Prostate gland (tissue), 2 donors: Measurements from ENCODE around the gene FAIM2. TPM values are rescaled to one million over a fixed set of nuclear protein-coding genes. Genes with fewer than 3 reads are reported as not detected.

ENCODE experiments used
- DNase-seq: peaks from one replicate; pipeline ENCODE4 v3.0.0-alpha.2; 2019; ENCODE audit warnings: low spot score
- H3K27ac ChIP-seq, 2 donors: fragments of 200-600 bp; sonication (generic); 2 replicates each; pipeline ENCODE4 v1.5.1; 2017 to 2019
- H3K27me3 ChIP-seq: fragments of 200-600 bp; sonication (generic); replicated peaks from 2 replicates; pipeline ENCODE4 v1.5.1; 2019; ENCODE audit not compliant: insufficient read depth
- H3K36me3 ChIP-seq, 2 donors: fragments of 200-600 bp; sonication (generic); 1 replicate in 1 of 2; 2 replicates in 1 of 2; pipeline versions ENCODE4 v1.5.1 to v1.8.1; 2017 to 2019
- H3K4me1 ChIP-seq: fragments of 200-600 bp; sonication (generic); replicated peaks from 2 replicates; pipeline ENCODE4 v1.5.1; 2019
- H3K4me3 ChIP-seq, 2 donors: fragments of 200-600 bp; sonication (generic); 2 replicates each; pipeline ENCODE4 v1.5.1; 2017 to 2019
- H3K9me3 ChIP-seq: fragments of 200-600 bp; sonication (generic); 2 replicates; pipeline ENCODE4 v1.5.1; 2017
- POLR2A ChIP-seq: fragments of 450-650 bp; IDR thresholded peaks from one replicate; pipeline ENCODE4 v1.6.1; 2016; ENCODE audit warnings: antibody characterized with exemption, mild to moderate bottlenecking
- POLR2AphosphoS5 ChIP-seq: sonication (generic); formaldehyde crosslinking; IDR thresholded peaks from one replicate; pipeline ENCODE4 v1.6.1; 2017; ENCODE audit warnings: antibody characterized with exemption
- WGBS: methylation state at CpG from one replicate; pipeline ENCODE4 v1.1.5; 2018; 5-methylcytosine and 5-hydroxymethylcytosine counted together
- intact Hi-C: fragments of 100-400 bp; cut with DNase I; formaldehyde crosslinking; loops from one replicate; pipeline ENCODE4 v1.14.2; 2022
- total RNA-seq, 2 donors: library from RNA; depleted of rRNA; stranded (reverse); fragments of >200 nt; gene quantifications; one replicate each; pipeline ENCODE4 v1.1.0, GENCODE V29; 2016
- TF ChIP-seq, protein P1 (sequence below), 4 experiments: fragments of 200-600 bp in 2 of 4; fragments of 450-650 bp in 2 of 4; sonication (generic) in 2 of 4; IDR thresholded peaks; 1 replicate in 3 of 4; 2 replicates in 1 of 4; pipeline ENCODE4 v1.5.1; 2016 to 2019; ENCODE audit warnings: antibody characterized with exemption in 4 of 4, mild to moderate bottlenecking in 2 of 4, moderate library complexity in 2 of 4

The FAIM2 gene
- total RNA-seq, 2 donors from 2014 or later, result 2.8 to 12.0 TPM

DNA sequence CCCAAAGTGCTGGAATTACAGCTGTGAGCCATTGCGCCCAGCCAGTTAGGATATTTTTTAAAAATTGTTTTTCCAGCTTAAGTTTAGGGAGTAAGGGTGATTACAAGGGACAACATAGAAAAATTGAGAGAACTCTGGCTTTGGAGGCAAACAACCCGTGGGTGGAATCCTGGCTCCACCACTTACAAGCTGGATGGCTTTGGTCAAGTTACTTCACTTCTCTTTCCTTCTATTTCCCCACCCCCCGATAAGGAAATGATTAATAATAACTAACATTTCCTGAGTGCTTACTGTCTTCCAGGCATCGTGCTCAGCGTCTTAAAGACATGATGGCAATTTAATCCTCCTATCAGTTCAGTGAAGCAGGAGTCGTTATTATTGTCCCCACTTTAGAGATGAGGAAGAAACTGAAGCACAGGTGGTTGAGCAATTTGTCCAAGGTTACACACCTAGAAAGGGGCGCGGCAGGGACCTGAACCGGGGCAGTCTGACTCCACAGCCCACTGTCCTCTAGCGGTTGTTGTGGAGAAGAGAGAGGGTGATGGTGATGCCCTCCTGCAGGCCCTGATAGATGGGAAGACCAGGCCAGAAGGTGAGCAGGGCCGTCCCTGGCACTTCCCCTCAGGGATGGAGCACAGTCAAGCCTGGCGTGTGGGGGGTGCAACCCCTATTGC is 16.7 kb upstream of the FAIM2 start:
- no peaks in the 10 kb centered on the region for H3K9me3 ChIP-seq
- H3K4me3 ChIP-seq, result no peak overlapping the region
- no peak for DNase-seq
- no peaks in the 10 kb centered on the region for H3K36me3 ChIP-seq
- no peak for TF ChIP-seq POLR2A
- TF ChIP-seq, protein P1, sequence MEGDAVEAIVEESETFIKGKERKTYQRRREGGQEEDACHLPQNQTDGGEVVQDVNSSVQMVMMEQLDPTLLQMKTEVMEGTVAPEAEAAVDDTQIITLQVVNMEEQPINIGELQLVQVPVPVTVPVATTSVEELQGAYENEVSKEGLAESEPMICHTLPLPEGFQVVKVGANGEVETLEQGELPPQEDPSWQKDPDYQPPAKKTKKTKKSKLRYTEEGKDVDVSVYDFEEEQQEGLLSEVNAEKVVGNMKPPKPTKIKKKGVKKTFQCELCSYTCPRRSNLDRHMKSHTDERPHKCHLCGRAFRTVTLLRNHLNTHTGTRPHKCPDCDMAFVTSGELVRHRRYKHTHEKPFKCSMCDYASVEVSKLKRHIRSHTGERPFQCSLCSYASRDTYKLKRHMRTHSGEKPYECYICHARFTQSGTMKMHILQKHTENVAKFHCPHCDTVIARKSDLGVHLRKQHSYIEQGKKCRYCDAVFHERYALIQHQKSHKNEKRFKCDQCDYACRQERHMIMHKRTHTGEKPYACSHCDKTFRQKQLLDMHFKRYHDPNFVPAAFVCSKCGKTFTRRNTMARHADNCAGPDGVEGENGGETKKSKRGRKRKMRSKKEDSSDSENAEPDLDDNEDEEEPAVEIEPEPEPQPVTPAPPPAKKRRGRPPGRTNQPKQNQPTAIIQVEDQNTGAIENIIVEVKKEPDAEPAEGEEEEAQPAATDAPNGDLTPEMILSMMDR (IDR thresholded peaks at IDR 0.05), result no peak
- TF ChIP-seq POLR2AphosphoS5, result no peak
- H3K27ac ChIP-seq, result no peak overlapping the region
- no peaks in the 10 kb centered on the region for H3K4me1 ChIP-seq
- intact Hi-C loops, result no loop called here
- 81% methylated on average over 12 of the region's 12 CpGs for WGBS
- no peaks in the 10 kb centered on the region for H3K27me3 ChIP-seq

- 94% methylated on average over 4 of the region's 5 CpGs for WGBS
- Histone ChIP-seq H3K27me3 (no peaks in the 10 kb centered on the region), H3K27ac (no peak overlapping the region), H3K4me3 (no peak overlapping the region), H3K4me1 (no peaks in the 10 kb centered on the region), H3K36me3 (no peaks in the 10 kb centered on the region), H3K9me3 (no peaks in the 10 kb centered on the region)
- no peak for DNase-seq
- TF ChIP-seq POLR2A (no peak), POLR2AphosphoS5 (no peak)
- TF ChIP-seq, protein P1 (IDR thresholded peaks at IDR 0.05), result no peak
- intact Hi-C loops, result no loop called here
These were observed 14.1 kb upstream of the FAIM2 start for GRCh38 chr12:49917788-49918173.

DNA sequence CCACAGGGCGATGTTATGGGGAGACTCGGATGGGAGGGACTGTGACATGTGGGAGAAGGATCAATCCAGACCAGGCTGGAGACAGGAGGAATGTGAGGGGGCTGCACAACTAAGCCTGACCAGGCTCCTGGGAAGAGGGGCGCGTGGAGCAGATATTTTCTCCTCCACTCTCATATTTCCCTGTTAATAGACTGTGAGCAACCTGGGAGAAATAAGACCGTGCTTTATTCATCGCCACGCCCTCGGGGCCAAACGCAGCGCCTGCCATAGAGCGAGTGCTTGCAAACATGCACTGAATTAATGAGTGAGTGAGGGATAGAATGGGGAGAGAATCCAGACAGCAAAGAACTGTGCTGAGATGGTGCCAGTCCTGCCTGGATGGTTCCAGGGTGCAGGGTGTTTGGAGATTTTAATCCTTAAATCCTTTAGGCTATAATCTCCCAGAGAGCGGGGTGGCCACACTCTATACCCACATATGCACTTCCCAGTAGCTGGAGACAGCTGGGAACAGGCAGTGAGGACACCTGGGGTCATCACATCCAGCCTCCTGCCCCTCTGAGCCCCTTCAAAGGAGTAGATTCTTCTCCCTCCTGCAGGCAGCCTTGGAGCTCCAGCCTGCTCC is 13.6 kb upstream of the FAIM2 start:
- Histone ChIP-seq H3K4me3 (no peak overlapping the region), H3K27ac (no peak overlapping the region), H3K9me3 (no peaks in the 10 kb centered on the region), H3K36me3 (no peaks in the 10 kb centered on the region), H3K27me3 (no peaks in the 10 kb centered on the region), H3K4me1 (no peaks in the 10 kb centered on the region)
- TF ChIP-seq POLR2A (no peak), POLR2AphosphoS5 (no peak)
- TF ChIP-seq, protein P1 (IDR thresholded peaks at IDR 0.05), result no peak
- no peak for DNase-seq
- WGBS, result 80% methylated on average over 12 of the region's 12 CpGs
- intact Hi-C loops, result no loop called here

- TF ChIP-seq POLR2A (no peak), POLR2AphosphoS5 (no peak)
- TF ChIP-seq, protein P1 (IDR thresholded peaks at IDR 0.05), result no peak
- no peak overlapping the region for H3K27ac ChIP-seq
- intact Hi-C loops, result no loop called here
- no peaks in the 10 kb centered on the region for H3K4me1 ChIP-seq
- DNase-seq, result no peak
- H3K4me3 ChIP-seq, result no peak overlapping the region
- H3K36me3 ChIP-seq, result no peaks in the 10 kb centered on the region
- H3K9me3 ChIP-seq, result no peaks in the 10 kb centered on the region
- H3K27me3 ChIP-seq, result no peaks in the 10 kb centered on the region
- WGBS, result 86% methylated on average over 8 of the region's 8 CpGs
These were observed 12.6 kb upstream of the FAIM2 start for GRCh38 chr12:49916129-49916919.
